CD4-positive, alpha-beta T cell treated with Interleukin-10 for 1 hour (primary cell): ENCODE results near the gene VTCN1.

Experiments
- DNase-seq: peaks from one replicate; pipeline ENCODE4 v3.0.0-alpha.2; 2020

VTCN1 gene

GRCh38 chr1:117093870-117094621, 116.7 kb downstream of the VTCN1 start:
- DNase-seq: peak; percentile 37
